Esophagus mucosa (tissue), 1 donor: ENCODE measurements around the gene IL15. TPM values are rescaled to one million over a fixed set of nuclear protein-coding genes. Genes with fewer than 3 reads are reported as not detected.
"Not testable (repeated sequence)": the region's sequence is repeated elsewhere in the genome, so short reads cannot be mapped to it uniquely, and the experiment has no call there.

ENCODE experiments used
- ATAC-seq: fragments of 200-7000 bp; cut with Tn5 transposase; one replicate; pipeline ENCODE4 v1.9.1; 2020
- total RNA-seq: library from RNA; stranded (reverse); gene quantifications from one replicate; pipeline ENCODE4 v1.2.4, GENCODE V29; 2023
- donor health status: DM: yes; HTN: yes; CAD: no.

Gene IL15, protein sequence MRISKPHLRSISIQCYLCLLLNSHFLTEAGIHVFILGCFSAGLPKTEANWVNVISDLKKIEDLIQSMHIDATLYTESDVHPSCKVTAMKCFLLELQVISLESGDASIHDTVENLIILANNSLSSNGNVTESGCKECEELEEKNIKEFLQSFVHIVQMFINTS
- 1.9 TPM for total RNA-seq

DNA sequence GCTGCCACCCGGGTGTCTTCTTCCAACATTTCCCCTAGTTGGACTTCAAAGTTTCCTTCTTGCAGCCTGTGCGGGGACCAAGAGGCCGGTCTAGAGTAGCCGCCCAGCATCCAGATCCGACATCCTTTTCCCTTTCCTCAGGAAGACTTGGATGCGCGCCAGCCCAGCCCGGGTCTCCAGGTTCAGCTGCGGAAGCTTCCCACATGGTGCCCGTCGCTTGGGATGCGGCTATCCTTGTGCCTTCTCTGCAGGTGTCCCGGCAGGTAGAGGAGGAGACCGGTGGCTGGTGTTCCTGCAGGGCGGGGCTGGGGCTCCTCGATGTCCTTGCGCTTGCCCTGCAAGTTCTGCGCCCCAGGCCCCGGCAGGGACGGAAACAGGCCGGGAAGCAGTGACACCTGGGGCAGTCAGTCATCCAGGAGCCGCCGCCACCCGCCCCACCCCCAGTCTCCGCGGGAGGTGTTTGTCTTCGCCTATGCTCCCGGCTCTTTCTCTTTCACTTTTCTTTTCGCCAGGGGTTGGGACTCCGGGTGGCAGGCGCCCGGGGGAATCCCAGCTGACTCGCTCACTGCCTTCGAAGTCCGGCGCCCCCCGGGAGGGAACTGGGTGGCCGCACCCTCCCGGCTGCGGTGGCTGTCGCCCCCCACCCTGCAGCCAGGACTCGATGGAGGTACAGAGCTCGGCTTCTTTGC, at the start of gene IL15:
IL15 (plus strand) TSS at position 502 of the 689 bp plus-strand sequence. CDS start 82,882 bp downstream, outside the sequence.
- peak; percentile 83 for ATAC-seq

DNA sequence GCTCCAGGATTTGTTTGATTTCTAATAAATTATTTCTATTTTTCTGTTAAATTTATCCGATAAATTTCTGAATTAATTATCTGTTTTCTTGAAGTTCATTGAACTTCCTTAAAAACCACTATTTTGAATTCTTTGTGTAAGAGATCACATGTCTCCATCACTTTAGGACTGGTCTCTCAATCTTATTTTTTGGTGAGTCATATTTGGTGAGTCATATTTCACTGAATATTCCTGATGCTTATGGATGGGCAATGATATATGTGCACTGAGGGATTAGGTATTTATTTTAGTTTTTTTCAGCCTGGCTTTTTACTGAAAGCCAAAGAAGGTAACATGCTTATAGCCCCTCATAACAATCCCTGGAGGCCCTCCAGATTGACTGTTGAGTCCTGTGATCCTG, 48.5 kb upstream of the IL15 start:
- ATAC-seq, result no peak

DNA sequence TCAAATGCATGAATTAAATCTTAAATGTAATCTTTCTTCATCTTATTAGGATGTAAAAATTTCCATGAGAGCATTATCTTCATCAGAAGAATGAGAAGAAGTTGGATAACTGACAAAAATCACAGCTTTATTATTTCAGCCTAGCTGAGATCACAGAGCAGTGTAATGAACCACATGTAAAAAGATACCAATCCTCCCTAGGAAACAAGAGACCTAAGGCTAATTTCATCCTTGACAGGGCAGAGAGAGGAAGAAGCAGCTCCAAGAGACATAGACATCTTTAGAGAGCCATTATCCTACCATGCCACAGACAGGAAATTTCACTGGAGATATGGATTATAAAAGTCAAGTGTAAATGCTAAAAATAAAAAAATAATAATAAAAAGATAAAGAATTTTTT, 40.9 kb upstream of the IL15 start:
- no peak for ATAC-seq

DNA sequence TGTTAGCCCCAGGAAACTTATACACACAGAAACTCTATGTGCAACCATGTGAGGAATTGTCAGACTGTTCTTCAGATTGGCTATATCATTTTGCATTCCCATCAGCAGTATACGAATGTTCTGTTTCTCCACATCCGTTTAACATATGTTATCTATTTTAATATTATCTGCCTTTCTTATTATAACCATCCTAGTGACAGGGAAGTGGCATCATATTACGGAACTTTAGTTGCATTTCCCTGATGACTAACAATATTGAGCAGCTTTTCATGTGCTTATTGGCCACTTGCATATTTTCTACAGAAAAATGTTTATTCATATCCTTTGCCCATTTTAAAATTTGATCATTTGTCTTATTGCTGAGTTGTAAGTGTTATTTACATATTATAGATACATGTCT, 36.5 kb upstream of the IL15 start:
- ATAC-seq, result no peak

DNA sequence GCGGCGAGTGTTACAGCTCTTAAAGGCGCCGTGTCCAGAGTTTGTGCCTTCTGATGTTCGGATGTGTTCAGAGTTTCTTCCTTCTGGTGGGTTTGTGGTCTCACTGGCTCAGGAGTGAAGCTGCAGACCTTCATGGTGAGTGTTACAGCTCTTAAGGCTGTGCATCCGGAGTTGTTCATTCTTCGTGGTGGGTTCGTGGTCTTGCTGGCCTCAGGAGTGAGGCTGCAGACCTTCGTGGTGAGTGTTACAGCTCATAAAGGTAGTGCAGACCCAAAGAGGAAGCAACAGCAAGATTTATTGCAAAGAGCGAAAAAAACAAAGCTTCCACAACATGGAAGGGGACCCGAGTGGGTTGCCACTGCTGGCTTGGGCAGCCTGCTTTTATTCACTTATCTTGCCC, 31.7 kb upstream of the IL15 start:
- not testable (repeated sequence) for ATAC-seq

DNA sequence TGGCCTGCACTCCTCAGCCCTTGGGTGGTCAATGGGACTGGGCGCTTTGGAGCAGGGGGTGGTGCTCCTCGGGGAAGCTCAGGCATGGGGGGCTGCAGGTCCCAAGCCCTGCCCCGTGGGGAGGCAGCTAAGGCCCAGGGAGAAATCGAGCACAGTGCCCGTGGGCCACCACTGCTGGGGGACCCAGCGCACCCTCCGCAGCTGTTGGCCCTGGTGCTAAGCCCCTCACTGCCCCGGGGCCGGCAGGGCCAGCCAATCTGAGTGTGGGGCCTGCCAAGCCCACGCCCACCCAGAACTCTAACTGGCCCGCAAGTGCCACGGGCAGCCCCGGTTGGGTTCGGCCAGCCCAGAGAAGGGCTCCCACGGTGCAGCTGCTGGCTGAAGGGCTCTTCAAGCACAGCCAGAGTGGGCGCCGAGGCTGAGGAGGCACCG, 30.9 kb upstream of the IL15 start:
- no peak for ATAC-seq

DNA sequence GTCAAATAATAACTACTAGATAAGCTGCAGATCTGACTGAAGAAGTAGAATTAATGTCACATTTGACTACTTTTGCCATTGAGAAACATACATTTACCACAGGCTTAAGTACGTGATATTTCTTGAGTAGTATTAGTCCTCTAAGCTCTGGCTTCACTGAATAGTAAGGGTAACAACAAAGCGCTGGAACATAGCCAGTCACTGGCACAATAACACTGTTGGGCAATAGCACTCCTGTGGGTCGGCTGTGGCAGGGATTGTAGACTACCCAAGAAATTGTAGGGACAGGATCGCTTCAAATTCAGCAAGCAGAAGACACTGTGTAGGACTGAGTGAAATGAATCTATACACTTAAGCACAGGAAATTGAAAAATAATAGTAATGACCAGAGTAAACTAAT, 27.1 kb upstream of the IL15 start:
- ATAC-seq, result peak; percentile 79

DNA sequence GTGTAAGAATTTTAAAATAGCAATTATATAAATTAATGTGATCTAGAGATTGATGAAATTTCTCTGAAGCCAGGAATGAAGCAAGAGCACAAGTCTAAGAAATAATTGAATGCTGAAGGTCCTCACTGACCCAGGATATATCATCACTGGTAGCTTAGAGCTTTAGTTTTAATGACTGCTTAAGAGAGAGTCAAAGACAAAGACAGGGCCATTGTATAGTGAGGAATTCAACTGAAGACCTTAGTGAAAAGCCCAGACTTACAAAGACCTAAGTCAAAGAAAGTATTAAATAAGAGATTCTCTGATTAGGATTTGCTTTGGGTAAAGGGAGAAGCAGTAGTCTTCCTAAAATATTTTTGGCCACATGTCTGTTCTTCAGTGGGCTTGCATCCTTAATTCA, 26.0 kb upstream of the IL15 start:
- ATAC-seq, result no peak

DNA sequence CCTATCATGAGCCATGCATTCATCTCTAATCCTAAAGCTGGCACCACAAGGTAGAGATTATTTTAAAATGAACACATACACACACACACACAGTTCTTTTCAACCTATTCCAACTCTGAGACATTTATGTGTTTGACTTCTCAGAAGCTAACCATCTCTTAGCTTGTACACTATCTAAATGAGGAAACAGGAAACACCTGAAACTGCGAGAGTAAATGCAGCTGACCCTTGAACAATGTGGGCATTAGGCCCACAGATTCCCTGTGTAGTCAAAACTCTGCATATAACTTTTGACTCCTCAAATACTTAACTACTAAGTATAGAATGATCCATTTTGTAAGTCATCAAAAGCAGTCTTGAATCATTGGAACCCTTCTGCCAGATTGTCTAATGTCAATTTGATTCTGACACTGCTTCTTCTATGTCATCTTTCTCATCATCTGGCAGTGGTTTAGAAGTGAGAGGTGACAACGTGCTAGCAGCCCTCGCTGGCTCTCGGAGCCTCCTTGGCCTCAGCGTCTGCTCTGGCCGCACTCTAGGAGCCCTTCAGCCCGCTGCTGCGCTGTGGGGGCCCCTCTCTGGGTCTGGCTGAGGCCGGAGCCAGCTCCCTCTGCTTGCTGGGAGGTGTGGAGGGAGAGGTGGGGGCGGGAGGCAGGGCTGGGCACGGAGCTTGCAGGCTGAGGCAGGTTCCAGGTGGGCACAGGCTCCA, 21.4 kb upstream of the IL15 start:
- ATAC-seq, result no peak

DNA sequence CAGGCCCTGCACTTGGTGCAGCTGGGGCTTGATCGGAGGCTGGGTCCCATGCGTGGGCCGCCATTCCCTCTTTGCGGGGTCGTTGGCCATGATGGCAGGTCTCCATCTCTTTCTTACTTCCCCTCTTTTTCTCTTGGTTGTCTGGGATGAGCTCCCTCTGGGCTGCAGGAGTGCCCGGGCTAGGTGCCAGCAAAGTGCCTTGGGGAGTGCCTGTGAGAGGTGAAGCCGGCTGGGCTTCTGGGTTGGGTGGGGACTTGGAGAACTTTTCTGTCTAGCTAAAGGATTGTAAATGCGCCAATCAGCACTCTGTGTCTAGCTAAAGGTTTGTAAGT, 20.8 kb upstream of the IL15 start:
- not testable (repeated sequence) for ATAC-seq

DNA sequence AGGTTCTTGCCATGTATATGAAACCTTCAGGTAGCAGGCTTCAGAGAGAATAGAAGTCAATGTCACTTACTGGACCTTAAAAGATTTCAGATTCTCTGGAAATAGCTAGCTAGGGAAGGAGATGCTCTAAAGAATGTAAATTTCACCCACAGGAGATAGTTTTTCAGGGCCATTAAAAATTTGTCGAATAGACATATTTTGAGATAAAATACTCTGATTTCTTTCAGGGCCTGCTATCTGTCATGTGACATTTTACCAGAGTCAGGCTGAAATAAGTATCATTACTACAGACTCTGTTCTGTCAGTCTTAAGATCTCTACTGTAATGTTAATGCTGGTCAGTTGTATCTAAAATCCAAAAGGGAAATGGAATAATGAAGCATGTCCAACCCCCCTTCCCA, 15.7 kb upstream of the IL15 start:
- ATAC-seq, result no peak

DNA sequence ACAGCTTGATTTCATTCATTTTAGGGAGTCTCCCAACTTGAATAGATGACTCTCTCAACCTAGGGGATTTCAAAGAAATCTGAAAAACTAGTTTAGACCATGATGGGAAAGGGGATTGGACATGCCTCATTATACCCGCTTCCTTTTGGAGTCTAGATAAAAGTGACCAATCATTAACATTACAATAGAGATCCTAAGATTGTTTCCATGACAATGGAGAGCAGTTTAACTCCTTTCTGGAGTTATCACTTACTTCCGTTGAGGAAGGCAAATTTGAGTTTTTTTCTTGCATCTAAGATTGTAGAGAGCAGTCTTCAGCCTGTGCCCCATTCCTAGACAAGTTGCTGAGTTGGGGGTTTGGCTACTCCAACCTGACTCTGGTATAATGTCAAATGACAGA, 11.4 kb upstream of the IL15 start:
- ATAC-seq, result no peak

DNA sequence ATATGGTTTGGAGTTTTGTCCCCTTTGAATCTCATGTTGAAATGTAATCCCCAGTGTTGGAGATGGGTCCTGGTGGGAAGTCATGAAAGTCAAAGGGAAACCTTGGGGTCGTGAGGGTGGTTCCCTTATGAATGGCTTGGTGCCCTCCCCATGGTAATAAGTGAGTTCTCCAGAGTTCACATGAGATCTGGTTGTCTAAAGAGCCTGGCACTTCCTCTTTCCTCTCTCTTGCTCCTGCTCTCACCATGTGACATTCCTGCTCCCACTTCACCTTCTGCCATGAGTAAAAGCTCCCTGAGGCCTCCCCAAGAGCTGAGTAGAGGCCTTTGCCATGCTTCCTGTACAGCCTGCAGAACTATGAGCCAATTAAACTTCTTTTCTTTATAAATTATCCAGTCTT, 5.5 kb upstream of the IL15 start:
- no peak for ATAC-seq

DNA sequence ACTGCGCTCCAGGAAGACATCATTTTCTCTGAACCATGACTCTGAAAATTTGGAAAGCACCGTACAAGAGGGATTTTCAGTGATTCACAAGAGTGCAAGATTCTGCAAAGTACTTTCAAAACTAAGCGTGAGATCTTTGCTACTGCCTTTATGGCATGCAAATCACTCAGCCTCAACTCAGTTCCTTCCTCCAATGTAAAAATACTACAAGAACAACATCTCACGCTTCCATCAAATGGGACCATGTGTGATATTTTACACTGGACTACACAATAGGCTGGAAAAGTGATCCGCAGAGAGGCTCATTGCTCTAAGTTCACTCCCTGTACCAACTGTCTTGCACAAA, 674 bp upstream of the IL15 start:
- ATAC-seq, result no peak

DNA sequence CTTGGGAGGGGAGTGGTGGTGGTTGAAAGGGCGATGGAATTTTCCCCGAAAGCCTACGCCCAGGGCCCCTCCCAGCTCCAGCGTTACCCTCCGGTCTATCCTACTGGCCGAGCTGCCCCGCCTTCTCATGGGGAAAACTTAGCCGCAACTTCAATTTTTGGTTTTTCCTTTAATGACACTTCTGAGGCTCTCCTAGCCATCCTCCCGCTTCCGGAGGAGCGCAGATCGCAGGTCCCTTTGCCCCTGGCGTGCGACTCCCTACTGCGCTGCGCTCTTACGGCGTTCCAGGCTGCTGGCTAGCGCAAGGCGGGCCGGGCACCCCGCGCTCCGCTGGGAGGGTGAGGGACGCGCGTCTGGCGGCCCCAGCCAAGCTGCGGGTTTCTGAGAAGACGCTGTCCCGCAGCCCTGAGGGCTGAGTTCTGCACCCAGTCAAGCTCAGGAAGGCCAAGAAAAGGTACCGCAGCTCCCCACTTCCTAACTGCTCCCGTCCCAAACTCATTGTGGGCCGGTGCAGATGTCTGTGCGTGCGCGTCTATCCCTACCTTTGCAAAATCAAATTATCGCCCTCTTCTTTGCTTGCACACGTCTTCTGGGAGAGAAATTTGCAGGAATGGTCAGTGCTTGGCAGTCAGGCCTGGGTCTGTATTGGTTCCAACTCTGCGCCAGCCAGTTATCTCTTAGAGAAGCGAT, 533 bp downstream of the IL15 start:
- ATAC-seq, result peak; percentile 76

DNA sequence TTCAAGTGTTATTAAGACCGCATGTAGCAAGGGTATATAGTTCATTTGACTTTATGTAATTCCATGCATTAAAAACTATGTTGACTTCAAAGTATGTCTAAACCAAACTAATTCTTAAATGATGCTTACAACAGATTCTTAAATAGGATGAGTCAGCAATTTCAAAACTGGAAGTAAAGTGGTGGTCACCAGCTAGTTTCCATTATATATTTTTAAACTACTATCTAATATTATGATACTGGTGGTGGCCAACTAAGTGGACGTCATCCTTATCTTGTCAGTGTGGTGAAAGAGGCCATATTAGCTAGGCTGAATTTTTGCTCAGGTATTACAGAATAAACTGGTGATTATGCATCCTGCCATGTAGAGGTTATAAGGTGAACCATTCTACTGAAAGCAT, 1.2 kb downstream of the IL15 start:
- ATAC-seq, result no peak

DNA sequence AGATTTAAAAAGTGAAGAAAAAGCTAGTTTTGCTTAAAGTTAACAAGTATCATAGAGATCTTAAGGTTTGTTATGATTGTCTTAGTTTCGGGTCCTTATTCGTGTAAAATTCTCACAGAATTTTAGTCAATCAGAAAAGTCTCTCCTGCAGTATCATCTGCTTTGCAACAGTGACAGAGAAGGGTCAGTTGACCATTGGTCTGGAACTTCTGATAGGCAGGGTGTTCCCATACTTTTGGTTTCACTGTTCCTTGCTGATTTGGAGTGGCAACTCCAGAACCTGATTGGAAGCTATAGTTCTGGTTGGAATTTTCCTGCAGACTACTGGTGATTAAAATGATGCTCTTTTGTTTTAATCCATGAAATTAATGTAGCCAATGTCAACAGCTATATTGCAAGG, 1.8 kb downstream of the IL15 start:
- ATAC-seq, result no peak

DNA sequence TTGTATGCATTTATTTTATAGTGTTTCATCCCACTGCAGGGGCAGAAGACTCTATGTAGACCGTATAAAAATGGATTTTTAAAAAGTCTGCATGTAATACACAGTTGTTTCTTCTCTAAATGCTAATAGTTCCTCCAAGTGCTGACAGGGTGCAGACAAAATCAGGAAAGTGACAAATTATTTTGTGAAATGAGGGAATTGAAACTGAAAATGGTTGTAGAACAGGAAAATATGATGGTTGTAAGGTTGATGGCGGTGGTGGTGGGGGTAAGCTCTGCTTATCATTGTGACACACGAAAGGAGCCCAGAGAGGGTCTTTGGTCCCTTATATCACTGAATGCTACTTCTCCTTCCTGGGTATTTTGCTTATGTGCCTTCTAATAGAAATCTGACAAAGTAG, 4.3 kb downstream of the IL15 start:
- no peak for ATAC-seq

DNA sequence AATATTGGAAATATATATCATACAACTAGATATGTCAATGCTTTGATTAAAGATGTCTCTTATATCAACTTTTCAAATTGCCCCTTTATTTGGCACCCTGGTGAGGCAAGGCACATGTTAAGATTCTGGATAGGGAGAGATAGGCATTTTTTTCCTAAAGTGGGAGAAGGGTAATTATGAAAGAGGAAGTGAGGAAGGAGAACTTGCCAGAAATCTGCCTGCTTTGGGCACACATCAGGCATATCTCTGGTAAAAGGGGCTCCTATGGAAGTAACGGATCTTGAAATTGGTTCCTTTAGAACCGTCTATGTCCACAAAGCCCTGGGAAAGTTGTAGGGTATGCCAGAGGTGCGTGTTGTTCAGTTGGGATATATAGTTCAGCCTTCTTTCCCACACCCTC, 5.7 kb downstream of the IL15 start:
- no peak for ATAC-seq

DNA sequence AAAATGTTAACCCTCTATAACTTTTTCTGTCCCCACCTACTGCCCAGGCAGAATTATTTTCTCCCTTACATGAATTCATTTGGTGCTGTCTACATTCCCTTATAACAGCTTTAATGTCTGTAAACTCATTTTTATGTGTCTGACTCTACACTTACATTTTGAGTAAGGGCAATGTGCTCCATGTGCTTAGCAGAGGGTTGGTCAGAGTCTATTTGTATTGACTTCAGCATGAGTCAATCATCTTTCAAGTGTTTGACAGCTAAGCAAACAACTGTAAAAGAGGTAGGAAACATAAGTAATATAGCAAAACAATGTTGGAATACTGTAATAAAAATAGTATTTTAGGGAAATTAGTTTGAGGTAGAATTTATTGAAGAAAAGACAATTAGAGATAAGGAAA, 6.3 kb downstream of the IL15 start:
- ATAC-seq, result peak; percentile 45

DNA sequence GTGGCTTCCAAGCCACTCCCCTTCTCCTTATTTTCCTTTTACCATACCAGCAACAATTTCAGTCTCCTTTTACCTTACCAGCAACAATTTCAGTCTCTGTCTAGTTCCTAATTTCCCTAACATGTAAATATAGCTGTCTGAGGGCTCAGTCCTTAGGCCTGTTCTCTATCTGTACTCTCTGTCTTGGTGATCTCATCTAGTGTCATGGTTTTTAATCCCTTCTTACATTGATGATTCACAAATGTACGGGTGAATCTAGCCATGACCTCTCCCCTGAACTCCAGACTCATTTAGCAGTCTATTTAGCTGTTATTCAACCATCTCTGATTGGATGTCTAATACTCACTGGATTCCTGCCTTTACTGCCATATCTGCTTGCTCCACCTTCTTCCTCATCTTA, 7.2 kb downstream of the IL15 start:
- ATAC-seq, result peak; percentile 98

DNA sequence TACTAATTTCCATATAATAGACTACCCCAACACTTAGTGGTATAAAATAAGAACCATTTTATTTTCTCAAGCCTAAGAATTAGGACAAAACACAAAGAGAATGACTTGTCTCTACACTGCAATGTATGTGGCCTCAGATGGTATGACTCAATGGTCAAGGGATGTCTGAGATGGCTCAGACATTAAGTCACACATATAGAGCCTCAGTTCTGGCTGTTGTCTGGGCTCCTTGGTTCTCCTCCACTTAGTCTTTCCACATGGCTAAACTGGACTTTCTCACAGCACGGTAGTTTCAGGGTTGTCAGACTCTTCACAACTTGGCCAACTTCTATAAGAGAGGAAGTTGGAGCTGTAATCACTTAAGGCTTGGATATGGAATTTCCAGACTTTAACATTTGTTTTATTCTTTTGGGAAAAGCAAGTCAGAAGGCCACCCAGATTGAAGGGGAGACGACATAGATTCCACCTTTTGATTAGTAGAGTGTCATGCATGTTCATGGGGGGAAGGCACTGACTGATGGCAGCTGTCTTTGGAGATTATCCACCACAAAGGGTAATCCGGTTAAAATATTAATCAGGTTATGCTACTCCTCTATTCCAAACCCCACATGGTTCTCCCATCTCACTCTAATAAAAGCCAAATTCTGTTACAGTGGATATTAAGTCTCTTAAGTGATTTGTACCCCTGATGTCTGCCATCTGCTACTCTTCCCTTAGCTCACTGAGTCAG, 9.4 kb downstream of the IL15 start:
- peak; percentile 70 for ATAC-seq

DNA sequence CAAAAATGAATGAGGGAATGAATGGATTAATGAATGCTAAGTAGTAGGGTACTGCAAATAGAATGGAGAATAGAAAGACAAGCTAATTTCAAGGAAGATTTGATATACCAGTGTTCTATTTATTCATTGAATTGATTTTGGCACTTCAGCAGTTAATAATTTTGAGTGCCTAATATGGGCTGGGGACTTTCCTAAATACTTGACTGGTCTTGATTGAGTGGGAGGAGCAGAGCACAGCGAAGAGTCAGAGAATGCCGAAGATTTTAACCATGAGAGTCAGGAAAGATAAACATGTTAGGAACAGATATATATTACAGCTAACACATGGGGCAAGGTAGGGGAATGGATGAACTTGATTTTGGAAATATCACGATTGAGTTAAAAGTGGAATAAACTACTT, 10.6 kb downstream of the IL15 start:
- ATAC-seq, result no peak
